CD4-positive, alpha-beta T cell treated with Interleukin-10 for 1 hour (primary cell): ENCODE measurements around the gene SOS1.

Experiments used
- DNase-seq: peaks from one replicate; pipeline ENCODE4 v3.0.0-alpha.2; 2020

The SOS1 gene

GRCh38 chr2:39020383-39020782, 100.5 kb downstream of the SOS1 start:
- DNase-seq: no peak

- no peak for DNase-seq
Measured at GRCh38 chr2:39018638-39019037, 102.2 kb downstream of the SOS1 start.

DNA sequence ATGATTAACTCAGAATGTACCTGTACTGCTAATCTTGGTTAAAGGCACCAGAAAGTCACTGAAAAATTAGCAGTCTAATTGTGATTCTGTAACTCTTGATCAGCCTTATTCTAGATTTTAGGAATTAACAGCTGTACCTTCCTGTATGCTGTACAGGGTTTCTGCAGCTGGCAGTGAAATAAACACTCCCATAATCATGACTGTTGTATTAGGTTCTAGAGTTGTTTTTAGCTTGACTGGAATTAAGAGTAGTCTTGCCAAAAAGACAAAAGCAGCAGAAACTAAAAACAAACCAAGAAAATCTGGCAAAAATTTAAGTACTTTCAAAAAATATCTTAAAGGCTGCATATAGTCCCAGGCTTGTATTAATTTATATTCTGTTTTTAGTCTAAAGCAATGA, 103.5 kb downstream of the SOS1 start:
- DNase-seq: no peak

DNA sequence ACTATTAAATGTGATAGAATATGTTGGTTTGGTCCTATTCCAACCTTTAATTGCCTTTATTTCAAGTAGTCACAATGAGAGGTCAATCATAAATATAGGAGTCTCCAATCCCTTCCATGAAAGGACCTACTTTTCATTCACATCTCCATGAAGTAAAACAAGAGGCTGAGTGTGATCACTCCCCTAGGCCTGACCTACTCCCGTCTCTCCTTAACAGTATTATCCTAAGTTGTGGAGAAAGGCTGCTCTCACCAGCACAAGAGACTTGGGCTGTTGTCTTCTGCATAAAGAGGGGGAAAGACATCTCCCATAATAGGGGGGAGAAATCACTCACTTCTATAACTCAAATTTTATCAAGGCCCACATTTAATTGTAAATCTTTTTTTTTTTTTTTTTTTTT, 105.4 kb downstream of the SOS1 start:
- DNase-seq: no peak

DNA sequence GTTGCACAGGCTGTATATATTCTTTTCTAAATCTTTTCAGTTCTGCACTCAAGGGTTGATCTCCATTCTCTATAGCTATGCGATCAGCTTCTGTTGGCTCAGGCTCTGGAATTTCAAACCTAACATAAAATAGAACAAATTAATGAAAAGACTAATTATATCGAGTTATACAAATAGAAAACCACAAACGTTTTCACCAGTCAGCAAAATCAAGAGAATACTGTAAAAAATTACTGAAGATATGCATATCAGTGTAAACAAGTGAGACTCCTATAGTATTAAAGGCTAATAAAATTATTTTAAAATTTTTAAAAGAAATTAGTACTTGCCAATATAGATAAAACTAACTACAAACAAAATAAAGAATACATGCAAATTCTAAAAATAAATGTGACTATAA, 107.0 kb downstream of the SOS1 start:
- no peak for DNase-seq

- DNase-seq: no peak
Measured at GRCh38 chr2:39008665-39009064, 112.2 kb downstream of the SOS1 start.

DNA sequence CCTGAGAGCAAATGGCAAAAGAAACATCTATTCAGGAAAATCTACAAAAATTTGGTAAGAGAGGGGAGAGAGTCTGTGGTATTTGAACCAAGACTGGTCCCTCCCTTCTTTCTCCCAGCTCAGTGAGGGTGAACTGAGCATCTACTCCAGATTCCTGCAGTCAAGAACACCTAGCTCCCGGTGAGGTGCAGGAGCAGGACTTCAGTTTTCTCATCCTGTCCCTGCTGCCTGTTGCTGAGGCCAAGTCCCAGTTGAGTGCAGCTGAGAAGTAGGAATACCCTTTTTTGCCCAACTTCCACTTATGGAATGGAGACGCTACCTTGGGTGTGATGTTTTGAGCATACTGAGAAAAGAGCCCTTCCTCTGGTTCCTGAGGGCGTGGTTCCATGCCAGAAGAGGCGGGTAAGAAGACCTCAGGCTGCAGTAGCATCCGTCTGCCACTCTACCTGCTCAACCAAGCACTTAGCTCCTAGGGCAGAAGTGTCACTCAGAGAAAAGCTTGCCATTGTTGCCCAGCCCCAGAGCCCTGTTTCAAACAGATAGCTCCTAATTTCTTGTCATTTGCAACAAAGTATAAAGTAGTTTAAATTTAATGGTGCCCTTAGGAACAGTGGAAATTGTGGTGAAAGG, 112.9 kb downstream of the SOS1 start:
- no peak for DNase-seq

DNA sequence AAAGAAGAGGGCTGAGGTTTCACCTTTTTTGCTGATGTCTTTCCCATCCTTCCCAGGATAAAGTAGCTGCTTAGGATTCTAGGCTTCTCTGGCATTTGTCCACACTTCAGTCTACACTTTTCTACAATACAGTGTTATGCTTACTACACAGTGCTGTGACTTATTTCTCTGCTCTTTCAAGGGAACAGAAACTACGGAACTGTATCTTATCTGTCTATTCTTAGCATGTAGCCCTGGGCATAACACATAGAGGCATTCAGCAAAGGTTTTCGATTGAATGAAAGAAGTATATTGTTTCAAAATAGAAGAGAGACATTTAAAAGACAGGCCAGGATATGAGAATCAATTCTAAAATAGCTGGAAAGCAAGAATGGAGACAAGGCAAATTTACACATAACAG, 120.3 kb downstream of the SOS1 start:
- no peak for DNase-seq

DNA sequence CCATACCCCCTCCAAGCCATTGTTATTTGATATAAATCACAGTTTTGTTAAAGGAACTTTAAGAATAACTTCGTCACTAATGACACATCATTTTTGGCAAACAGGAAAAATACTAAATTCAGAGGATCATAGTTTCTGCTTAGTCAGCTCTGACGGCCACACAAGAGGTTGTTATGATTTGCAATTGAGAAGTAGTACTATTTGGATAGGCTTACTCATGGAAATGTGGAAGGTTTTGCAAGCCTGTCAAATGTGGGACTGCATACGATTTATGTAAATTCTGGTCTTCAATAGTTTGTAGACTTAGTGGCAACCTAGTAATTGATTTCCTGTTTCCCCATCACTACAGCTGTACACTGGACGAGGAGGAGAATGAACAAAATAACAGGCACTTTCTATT, 123.1 kb downstream of the SOS1 start:
- no peak for DNase-seq

GRCh38 chr2:38991899-38992298, 129.0 kb downstream of the SOS1 start:
- no peak for DNase-seq

DNA sequence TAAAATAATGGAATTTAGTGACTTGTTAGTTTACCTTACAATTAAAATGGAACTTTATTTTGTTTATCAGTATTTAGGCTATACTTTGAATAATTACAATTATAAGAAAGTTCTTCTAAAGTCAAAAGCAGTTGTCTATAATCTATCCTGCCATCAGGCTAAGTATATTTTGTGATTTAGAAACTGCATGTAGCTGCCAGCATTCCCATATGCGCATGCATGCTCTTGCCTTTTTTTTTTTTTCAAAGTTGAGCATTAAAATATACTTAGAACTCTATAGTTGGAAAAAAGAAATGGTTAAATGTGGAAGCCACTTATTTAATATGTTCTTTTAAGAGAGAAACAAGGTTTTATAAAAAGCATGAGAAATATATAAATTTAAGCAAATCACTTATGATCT, 132.1 kb downstream of the SOS1 start:
- no peak for DNase-seq

- no peak for DNase-seq
Measured at GRCh38 chr2:38982498-38982897, 138.4 kb downstream of the SOS1 start.

GRCh38 chr2:38981670-38982357, 139.0 kb downstream of the SOS1 start:
- no peak for DNase-seq

DNA sequence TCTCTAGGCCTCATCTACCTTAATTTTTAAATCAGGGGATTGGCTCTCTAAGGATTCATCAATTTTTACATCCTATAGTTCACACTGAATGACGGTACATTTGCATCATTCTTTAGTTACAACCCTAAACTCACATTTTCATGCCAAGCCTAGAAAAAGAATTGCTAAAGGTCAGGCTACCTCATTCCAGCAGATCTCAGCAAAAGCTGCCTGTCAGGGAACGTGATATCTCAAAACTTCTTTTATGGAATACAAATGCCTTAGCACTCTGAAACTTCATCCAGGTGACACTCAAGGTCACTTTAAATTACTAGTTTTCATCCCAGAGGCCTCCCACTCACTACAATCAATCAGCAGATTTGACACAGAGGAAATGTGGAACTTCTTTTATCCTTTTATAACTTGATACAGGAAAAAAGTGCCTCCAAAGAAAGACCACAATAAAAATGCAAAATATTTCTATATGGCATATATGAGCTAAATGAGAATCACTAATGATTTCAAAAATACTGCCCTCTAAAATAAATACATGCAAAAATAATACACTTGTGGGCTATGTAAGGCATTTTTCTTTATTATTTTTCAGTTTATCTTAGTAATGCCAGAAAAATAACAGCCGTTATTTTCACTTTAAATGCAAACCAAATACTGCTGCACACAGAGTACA, 139.7 kb downstream of the SOS1 start:
- DNase-seq: no peak

DNA sequence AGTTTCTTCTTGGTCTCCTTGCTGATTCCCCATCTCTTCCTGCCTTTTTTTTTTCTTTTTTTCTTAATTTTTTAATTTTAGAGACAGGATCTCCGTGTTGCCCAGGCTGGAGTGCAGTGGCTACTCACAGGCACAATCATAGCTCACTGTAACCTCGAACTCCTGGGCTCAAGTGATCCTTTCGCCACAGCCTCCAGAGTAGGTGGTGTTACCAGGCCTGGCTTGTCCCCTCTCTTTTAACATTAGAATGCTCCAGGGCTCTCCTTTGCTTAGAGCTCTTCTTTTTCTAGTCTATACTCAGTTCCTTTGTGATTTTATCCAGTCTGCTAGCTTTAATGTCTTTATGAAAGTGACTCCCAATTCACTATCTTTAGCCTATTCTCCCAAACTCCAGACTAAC, 141.9 kb downstream of the SOS1 start:
- DNase-seq: no peak

DNA sequence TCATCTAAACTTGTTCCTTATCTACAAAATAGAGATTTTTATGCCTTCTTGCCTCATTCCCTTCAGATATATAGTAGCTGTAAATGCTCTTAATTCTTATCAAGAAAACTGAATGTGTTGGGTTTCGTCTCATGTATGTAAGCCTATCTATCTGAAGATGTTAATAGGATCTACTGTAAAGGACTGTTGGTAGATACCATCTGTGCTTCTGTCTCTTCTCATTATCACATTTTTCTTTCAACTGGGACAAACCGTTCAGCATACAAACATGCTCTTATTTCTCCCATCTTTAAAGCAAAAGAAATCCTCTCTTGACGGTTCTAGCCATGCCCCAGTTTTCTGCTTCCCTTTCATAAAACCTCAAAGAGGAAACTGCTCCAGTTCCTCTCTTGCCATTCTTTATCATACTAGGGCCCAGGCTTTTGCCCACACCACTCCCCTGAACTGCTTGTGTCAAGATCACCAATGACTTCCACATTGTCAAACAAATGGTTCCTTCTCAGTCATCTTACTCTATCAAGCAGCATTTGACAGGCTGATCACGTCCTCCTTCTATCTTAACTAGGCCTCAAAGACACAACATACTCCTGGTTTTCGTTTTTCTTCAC, 142.5 kb downstream of the SOS1 start:
- DNase-seq: no peak

GRCh38 chr2:38977047-38977446, 143.8 kb downstream of the SOS1 start:
- no peak for DNase-seq

DNA sequence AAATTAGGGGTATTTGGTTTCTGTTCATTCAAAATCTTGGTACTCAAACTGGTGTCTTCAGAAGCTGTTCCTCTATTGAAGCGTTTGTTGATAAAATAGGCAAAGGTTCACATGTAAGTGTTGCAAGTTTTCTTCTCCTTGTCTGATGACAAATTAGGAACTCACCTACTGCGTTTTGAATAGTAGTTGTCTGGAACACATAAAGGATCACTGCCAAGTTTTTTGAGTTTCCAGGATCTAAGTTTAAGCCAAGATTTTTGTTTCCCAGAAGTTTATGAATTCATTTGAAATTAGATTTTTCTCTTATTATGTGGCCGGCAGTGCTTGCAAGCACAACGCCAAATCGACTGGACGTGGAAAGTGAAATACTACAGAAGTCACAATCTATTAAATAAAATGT, 145.8 kb downstream of the SOS1 start:
- no peak for DNase-seq

DNA sequence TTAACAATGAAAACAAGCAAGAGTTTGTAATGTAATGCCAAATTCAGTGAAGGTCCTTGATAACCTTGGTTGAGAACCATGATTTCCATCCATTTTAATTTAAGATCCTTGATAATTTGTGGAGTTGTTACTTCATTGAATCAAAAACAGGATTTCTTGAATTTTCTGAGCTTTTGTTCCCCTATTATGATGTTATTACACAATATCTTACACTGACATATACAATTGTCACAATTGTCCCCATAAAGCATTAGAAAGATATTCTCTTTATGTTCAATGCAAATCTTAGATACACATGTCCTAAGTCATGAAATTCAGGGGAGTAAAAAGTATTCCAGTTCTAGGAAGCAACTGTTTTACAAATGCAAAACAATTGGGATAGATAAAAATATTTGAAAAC, 147.6 kb downstream of the SOS1 start:
- DNase-seq: no peak

GRCh38 chr2:38971377-38971776, 149.5 kb downstream of the SOS1 start:
- no peak for DNase-seq

DNA sequence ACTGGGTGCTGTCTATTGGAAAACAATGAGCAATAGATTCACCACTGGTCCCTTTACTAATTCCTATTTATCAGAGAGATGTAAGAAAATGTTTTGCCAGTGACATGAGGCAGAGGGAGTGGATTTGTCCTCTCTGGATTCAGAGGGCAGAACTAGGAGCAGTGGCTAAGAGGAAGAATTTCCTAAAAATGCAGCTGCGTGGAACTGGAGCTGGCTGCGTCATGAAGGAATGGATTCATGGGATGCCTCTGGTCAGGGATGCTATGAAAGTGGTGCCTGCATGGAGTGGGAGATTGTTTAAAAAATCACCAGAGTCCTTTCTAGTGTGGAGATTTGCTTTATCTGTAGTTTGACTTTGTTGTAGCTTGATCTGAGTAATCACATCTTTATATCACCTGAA, 152.8 kb downstream of the SOS1 start:
- no peak for DNase-seq

- DNase-seq: no peak
Measured at GRCh38 chr2:38966678-38967077, 154.2 kb downstream of the SOS1 start.

DNA sequence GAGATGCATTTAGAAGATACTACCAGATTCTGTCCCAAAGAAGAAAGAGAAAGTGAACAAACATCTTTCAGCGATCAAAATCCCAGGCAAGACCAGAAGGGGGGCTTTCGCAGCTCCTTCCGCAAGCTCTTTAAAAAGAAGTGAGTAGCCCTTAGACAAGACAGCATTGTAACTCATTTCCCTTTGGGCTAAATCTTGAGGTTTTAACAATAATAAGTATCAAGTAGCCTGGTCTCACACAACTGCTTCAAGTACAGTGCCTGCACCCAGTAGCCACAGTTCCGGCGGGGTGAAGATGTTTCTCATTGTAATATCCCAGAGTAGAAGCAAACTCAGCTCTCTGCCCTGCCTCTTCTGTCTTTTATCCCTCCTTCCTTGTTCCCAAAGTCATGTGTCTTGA, 154.8 kb downstream of the SOS1 start:
- no peak for DNase-seq
